Umbilical cord (tissue), 2 donors: ENCODE measurements around the gene MCC. TPM values are rescaled to one million over a fixed set of nuclear protein-coding genes. Genes with fewer than 3 reads are reported as not detected.

Experiments
- DNase-seq: peaks from one replicate; pipeline ENCODE4 v3.0.0-alpha.2; 2015; ENCODE audit warnings: low spot score
- total RNA-seq: library from RNA; depleted of rRNA; stranded (reverse); fragments of >200 nt; gene quantifications from one replicate; pipeline ENCODE4 v1.2.3, GENCODE V29; 2014; ENCODE audit warnings: low replicate concordance; ENCODE audit not compliant: insufficient read depth

MCC gene
- 65.2 TPM for total RNA-seq

- peak; percentile 88 for DNase-seq
Measured at GRCh38 chr5:113487781-113488644, at the start of gene MCC. TSS of gene MCC (minus strand) at chr5:113488453.

DNA sequence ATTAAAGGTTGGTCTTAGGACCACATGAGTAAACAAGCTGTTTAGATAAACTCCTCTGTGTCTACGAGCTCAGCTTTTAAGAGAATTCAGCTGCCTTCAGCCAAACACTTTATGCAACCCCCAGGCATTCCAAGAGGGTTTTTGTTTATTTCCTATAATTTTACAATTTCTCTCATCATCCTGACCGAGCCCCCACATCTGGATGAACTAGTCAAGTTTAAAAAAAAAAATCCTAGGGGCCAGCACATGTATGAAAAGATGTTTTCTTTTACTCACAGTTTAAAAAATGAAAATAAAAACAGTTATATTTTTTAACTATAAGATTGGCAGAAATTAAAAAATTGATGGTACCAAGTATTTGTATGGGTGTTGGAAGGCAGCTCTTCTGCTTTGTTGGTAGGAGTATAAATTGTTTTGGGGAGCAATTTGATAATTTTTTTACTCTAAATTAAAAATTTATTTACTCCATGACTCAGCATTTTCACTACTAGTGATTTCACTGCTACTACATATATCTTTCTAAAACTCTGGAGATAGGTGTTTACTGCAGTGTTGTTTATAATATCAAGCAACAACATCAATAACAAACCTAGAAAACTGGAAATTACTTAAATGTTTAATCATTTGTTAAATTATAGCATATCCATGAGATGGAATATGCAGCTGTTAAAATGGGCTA lies 43.4 kb upstream of the MCC start:
- DNase-seq: no peak

GRCh38 chr5:113527746-113528145 lies 39.5 kb upstream of the MCC start:
- no peak for DNase-seq

DNA sequence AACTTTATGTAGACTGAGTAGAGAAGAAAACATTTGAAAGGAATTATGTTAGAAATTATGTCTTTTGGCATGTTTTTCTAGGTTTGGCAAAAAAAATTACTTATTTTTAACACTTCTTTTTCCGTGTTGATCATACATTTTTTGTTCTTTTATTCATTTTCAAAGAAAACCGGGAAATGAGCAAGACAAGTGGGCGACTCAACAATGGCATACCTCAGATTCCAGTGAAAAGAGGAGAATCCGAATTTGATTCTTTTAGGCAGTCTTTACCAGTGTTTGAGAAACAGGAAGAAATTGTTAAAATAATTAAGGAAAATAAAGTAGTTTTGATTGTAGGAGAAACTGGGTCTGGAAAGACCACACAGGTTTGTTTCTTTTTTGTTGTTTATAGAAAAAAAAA lies 38.2 kb upstream of the MCC start:
- DNase-seq: no peak

GRCh38 chr5:113524927-113525326 lies 36.7 kb upstream of the MCC start:
- no peak for DNase-seq

- DNase-seq: no peak
Measured at GRCh38 chr5:113523168-113523567, 34.9 kb upstream of the MCC start.

DNA sequence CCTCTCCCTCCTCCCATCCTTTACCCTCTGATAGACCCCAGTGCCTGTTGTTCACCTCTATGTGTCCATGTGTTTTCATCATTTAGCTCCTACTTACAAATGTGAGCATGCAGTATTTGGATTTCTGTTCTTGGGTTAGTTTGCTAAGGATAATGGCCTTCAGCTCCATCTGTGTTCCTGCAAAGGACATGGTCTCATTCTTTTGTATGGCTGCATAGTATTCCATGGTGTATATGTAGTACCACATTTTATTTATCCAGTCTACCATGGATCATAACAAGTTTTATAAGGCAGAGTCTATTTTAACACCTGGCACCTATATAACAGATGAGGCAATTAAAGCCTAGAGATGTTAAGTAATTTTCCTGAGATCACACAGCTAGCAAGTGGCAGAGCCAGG lies 32.6 kb upstream of the MCC start:
- no peak for DNase-seq

DNA sequence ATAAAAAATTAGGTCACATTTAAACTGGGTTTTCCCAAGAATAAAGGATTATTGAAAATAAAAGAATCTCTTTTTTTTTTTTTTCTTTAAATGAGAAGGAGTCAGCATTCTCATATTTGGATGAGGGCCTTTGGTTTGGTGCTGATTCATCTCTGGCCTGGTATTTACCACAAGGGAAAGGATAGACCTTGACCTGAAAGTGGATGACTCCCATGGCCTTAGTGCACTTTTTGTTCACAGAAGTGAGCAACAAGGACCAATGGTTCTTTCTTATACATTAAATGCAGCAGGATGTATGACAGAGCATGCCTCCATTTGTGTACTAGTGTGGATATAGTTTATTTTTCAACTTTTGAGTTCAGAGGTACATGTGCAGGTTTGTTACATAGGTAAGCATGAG lies 32.2 kb upstream of the MCC start:
- DNase-seq: no peak

- DNase-seq: no peak
Measured at GRCh38 chr5:113519412-113519811, 31.2 kb upstream of the MCC start.

DNA sequence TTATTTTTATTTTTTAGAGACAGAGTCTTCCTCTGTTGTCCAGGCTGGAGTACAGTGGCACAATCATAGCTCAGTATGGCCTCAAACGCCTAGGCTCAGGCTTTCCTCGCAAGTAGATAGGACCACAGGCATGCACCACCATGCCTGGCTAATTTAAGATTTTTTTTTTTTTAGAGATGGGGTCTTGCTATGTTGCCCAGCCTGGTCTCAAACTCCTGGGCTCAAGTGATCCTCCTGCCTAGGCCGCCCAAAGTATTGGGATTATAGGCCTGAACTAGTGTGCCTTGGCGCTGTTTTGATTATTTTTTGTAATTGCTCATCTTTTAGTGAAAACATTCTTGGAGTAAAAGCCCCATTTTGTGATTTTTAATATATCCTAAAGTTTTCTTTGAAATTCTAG lies 30.6 kb upstream of the MCC start:
- no peak for DNase-seq

GRCh38 chr5:113514289-113514635 lies 26.0 kb upstream of the MCC start:
- DNase-seq: peak; percentile 9

DNA sequence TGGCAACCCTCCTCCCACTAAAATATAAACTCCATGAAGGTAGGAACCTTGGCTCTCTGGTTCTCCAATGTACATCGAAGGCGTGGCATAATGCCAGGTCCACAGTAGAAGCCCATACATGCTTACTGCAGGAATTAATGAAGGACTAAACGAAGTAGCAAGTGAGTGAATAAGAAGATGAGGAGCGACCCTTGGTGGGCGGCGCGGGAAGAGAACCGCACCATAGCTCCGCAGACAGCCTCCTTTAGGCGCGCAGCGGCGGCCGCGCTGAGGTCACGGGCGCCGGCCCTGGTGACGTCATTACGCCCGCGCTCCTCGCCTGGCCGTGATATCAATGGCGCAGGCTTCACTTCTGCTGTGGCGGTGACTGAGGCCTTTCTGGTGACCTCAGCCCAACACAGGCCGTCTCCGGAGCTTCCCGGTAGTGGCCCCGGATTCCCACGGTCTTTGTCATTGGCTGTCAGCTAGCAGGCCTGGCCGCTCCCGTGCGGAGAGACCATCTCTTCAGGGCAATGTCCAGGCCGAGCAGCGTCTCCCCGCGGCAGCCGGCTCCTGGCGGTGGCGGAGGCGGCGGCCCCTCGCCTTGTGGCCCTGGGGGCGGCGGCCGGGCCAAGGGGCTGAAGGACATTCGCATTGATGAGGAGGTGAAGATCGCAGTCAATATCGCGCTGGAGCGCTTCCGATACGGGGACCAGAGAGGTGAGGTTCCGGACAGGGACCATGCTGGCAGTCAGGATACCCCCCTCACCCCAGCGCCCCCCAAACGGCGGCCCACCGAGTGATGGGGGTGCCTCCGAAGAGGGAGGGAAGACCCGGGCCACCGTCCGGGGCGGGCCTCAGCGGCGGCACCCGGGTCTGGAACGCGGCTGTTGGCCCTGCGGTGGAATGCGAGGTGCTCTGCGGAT lies 25.4 kb upstream of the MCC start, which contains the start of gene YTHDC2:
Gene YTHDC2 (plus strand): TSS at position 311 of the 905 bp plus-strand sequence. CDS start 202 bp downstream, at position 513.
- peak; percentile 89 for DNase-seq

DNA sequence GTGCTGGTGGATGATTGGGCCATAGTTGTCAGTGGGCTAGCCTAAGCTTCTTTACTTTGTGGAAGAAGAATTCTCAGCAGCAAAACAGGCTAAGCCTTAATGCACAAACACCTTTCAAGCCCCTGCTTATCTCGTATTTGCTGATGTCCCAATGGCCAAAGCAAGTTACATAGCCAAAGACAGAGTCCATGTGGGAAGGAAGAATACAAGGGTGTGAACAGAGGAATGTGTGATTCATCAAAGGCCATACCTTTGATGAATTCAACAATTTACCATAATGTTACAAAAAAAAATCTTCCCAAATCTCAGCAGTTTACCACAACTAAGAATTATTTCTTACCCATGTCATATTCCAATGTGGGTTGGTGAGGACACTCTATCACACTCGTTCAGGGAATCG lies 24.1 kb upstream of the MCC start:
- DNase-seq: no peak

DNA sequence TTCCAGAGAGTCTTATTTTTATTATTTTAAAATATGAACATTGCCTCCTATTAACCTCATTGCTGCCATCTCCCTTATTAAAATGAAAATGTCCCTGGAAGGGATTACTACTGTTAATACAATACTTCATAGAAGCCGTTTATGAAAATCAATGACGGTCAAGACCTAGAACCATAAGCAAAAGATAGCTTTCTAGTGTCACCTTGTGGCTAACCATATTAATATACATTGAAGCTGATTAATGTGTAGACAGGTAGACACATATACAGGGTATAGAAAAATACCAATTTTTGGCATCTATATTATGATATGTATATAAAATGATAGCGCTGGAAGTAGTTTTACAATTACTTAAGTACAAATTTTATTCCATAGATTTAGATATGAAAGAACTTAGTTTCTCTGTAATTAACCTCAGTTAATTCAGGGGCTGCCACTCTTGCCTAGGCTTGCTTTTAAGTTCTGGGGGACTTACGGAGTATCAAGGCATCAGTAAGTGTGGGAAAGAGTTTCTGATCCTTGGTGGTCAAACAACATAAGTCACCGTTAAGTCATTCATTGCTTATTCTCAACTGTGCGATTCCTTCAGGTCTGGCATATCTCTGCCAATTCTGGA lies 22.7 kb upstream of the MCC start:
- peak; percentile 51 for DNase-seq

DNA sequence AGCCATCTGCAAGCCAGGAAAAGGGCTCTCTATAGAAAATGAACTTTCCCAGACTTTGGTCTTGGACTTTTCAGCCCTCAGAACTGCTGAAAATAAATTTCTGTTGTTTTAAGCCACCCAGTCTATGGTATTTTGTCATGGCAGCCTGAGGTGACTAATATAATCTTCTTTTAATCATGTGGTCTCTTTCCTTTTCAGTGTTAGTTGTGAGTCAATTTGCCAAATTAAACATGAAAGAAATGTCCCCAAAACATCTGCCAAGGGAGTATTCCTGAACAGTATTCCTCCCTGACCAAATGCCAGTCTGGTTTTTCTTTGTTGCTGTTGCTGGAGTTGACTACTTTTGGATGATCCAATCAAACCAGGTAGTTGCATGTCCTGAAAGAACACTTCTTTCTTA lies 20.5 kb upstream of the MCC start:
- no peak for DNase-seq

DNA sequence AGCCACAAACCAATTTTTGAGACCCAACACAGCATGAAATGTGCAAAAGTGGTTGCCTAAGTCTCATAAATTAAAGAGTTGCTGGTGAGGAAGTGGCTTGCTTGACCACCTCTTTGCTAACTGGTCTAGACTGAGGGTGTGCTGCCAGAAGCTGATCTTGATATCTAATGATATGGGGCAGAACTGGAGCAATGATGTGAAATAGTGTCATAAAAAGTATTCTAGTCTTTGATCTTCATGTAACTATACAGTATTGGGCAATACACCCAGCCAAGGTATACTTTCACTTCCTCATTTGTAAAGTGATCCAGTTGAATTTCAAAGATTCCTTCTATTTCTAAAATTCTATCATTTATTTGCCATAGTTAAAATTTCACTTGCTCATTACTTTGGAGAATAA lies 19.3 kb upstream of the MCC start:
- DNase-seq: no peak

GRCh38 chr5:113505181-113505580 lies 16.9 kb upstream of the MCC start:
- DNase-seq: no peak

DNA sequence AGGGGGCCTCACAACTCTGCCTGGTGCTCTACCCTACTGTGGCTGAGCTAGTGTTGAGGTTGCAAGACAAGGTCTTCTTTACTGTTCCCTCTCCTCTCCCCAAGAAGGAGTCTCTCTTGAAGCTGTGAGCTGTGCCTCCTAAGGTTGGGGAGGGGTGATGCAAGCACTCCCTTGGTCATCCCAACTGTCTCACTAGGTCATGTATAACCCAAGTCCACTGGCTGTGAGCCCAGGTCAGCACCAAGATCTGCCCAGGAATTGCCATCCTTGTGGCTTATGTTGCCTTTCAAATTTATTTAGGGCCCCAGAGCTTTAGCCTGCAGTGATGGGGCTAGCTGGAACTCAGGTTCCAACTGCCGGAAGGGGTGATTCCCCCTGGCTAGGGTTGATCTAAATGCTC lies 14.9 kb upstream of the MCC start:
- no peak for DNase-seq

GRCh38 chr5:113502073-113502472 lies 13.8 kb upstream of the MCC start:
- no peak for DNase-seq

- peak; percentile 53 for DNase-seq
Measured at GRCh38 chr5:113495422-113495841, 7.2 kb upstream of the MCC start.

- no peak for DNase-seq
Measured at GRCh38 chr5:113493446-113493845, 5.2 kb upstream of the MCC start.

DNA sequence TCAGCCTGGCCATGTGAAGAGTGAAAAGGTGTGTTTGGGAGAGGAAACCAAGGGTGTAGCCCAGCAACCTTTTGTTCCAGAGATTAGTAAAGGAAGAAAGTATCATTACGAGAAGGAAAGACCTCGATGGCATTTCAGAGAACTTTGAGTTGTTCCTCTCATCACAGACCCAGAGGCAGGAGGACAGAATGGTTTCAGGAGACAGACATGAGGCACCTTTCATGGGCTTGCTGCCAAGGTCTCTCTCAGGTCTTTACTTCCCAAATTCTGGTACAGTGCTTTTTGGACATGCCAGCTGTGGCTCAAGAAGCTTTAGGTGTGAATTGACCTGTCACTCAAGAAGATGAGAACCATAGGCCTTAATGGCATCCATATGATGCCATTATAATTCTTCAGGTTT lies 2.8 kb upstream of the MCC start:
- no peak for DNase-seq
